ENCODE data around the gene LY6G6F. TPM values are rescaled to one million over a fixed set of nuclear protein-coding genes. Genes with fewer than 3 reads are reported as not detected.

LY6G6F gene
- total RNA-seq, 4 donors from 2014 or later, result not detected

- Histone ChIP-seq H3K4me1 (peaks cover 44 to 69% (median 65%) of the 10 kb centered on the region in 4 donors), H3K9me3 (no peaks in the 10 kb centered on the region), H3K27me3 (no peaks in the 10 kb centered on the region), H3K27ac (replicated peaks in 1 of 4) (peak overlapping the region in 1 of 4 donors; percentile 98), H3K36me3 (peaks cover 35 to 55% (median 49%) of the 10 kb centered on the region in 4 donors), H3K4me3 (no peak overlapping the region)
- 62% methylated on average over 3 of the region's 3 CpGs for WGBS
- TF ChIP-seq POLR2A (IDR thresholded peaks at IDR 0.05; ENCODE audit: low read depth) (no peak), CTCF (IDR thresholded peaks at IDR 0.05) (no peak)
- intact Hi-C loops (cut with DNase I), result no loop called here
- no peak for DNase-seq (ENCODE audit: extremely low spot score)
Observed at GRCh38 chr6:31732029-31732428, 25.4 kb downstream of the LY6G6F start.

DNA sequence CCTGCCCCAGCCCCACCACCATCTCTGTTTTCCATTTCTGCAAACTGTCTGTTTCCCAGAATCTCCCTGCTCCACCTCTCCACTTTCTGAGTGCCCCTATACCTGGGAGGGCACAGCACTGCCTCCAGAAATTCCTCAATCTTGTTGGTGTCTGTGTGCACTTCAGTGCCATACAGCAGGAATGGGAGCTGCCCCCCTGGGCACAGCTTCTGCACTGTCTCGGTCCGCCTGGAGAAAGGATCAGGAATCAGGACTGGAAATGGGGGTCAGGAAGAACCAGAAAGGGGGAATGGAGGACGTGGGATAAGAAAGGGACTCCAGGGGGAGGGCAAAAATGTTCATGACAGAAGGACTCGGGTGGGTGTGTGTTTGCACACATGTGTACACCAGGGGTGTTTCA is 27.1 kb downstream of the LY6G6F start:
- 74% methylated on average over 4 of the region's 4 CpGs for WGBS
- H3K27me3 ChIP-seq, result no peaks in the 10 kb centered on the region
- intact Hi-C loops (cut with DNase I), result loop anchor here (2.0 kb wide), 1 partner anchor 97 kb away; no protein-coding TSS in a partner anchor
- H3K4me3 ChIP-seq, result peak overlapping the region in 2 of 4 donors; percentile 72 to 84
- H3K27ac ChIP-seq (replicated peaks in 1 of 4), result peak overlapping the region; percentile 86 to 93 (median 90)
- no peaks in the 10 kb centered on the region for H3K9me3 ChIP-seq
- H3K36me3 ChIP-seq, result peaks cover 30 to 40% (median 37%) of the 10 kb centered on the region in 4 donors
- H3K4me1 ChIP-seq, result peaks cover 45 to 69% (median 63%) of the 10 kb centered on the region in 4 donors
- TF ChIP-seq CTCF (IDR thresholded peaks at IDR 0.05) (no peak), EP300 (IDR thresholded peaks at IDR 0.05) (no peak), POLR2A (IDR thresholded peaks at IDR 0.05; ENCODE audit: low read depth) (no peak), POLR2AphosphoS5 (IDR thresholded peaks at IDR 0.05) (no peak)
- no peak for DNase-seq (ENCODE audit: extremely low spot score)

- H3K27me3 ChIP-seq, result no peaks in the 10 kb centered on the region
- TF ChIP-seq EP300 (IDR thresholded peaks at IDR 0.05) (no peak), CTCF (IDR thresholded peaks at IDR 0.05) (no peak), POLR2AphosphoS5 (IDR thresholded peaks at IDR 0.05) (no peak), POLR2A (IDR thresholded peaks at IDR 0.05; ENCODE audit: low read depth) (no peak)
- peaks cover 45 to 71% (median 63%) of the 10 kb centered on the region in 4 donors for H3K4me1 ChIP-seq
- WGBS, result 30% methylated on average over 2 of the region's 2 CpGs
- peak overlapping the region; percentile 68 to 84 (median 76) for H3K4me3 ChIP-seq
- peaks cover 30 to 40% (median 37%) of the 10 kb centered on the region in 4 donors for H3K36me3 ChIP-seq
- no peak for DNase-seq (ENCODE audit: extremely low spot score)
- intact Hi-C loops (cut with DNase I), result loop anchor here (2.0 kb wide), 1 partner anchor 96 kb away; no protein-coding TSS in a partner anchor
- H3K9me3 ChIP-seq, result no peaks in the 10 kb centered on the region
- peak overlapping the region; percentile 86 to 93 (median 90) for H3K27ac ChIP-seq (replicated peaks in 1 of 4)
Observed at GRCh38 chr6:31734247-31734820, 27.7 kb downstream of the LY6G6F start.

- WGBS, result 0% methylated on average over 17 of the region's 18 CpGs
- Histone ChIP-seq H3K4me3 (peak overlapping the region; percentile 68 to 84 (median 76)), H3K27ac (replicated peaks in 1 of 4) (peak overlapping the region; percentile 86 to 93 (median 90)), H3K36me3 (peaks cover 30 to 40% (median 37%) of the 10 kb centered on the region in 4 donors), H3K9me3 (no peaks in the 10 kb centered on the region), H3K4me1 (peaks cover 47 to 74% (median 66%) of the 10 kb centered on the region in 4 donors), H3K27me3 (no peaks in the 10 kb centered on the region)
- DNase-seq (ENCODE audit: extremely low spot score), result no peak
- TF ChIP-seq CTCF (IDR thresholded peaks at IDR 0.05) (no peak), POLR2AphosphoS5 (IDR thresholded peaks at IDR 0.05) (peak; percentile 70 to 79)
- intact Hi-C loops (cut with DNase I), result loop anchor here (2.0 to 5.0 kb wide), 2 partner anchors 62 to 96 kb away; partner anchors contain the start of gene VARS1
Observed at GRCh38 chr6:31734821-31735406, 28.2 kb downstream of the LY6G6F start.

All from esophagus muscularis mucosa (tissue), 4 donors.